NCI-H82 treated with DMSO at 0.1 percent for 48 hours (cell line): ENCODE results near the gene DCC.

Experiments used
- DNase-seq: peaks from one replicate; lab custom pipeline; 2025; ENCODE audit not compliant: unreplicated experiment; lab: John Stamatoyannopoulos, UW

DCC gene

GRCh38 chr18:52791321-52791720, 451.3 kb downstream of the DCC start:
- DNase-seq: no peak

GRCh38 chr18:52812834-52813233, 472.8 kb downstream of the DCC start:
- DNase-seq: no peak

- no peak for DNase-seq
Measured at GRCh38 chr18:52813635-52814416, 473.8 kb downstream of the DCC start.

- DNase-seq: no peak
Measured at GRCh38 chr18:52815651-52816050, 475.7 kb downstream of the DCC start.

GRCh38 chr18:52816121-52816520, 476.1 kb downstream of the DCC start:
- no peak for DNase-seq

DNA sequence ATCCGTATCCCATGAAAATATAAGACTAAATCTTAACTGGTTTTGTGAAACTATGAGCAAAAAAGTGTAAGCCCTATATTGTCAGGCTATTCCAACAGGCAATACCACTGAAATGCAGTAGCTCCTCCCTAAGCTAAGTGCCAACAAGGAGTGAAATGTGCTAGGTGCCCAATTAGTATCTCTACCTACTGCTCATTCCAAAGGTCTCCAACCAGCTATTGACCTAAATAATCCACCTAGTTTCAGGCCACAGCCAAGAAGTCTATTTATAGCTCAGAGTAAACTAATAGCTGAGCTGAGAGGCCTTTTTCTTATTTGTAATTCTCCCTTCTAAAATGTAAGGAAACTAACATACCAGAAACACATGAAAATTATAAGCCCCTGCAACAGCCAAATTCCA, 482.2 kb downstream of the DCC start:
- no peak for DNase-seq

DNA sequence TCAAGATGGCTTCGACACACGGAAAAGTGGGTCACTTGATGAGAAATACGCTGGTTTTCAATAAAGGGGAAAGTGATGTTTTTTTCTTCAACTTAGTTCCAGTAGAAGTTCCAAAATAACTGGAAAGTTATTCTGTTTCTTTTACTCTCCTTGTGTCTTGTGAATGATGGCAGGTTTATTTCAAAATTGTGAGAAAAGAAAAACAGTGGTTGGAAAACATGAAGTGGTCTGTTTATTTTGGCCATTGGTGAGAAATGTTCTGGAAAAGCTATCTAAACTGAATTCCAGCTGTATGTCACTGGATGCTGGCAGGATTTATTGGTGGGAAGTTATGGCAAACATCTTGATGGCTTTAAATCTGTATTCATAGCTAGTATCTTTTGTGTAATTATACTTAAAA, 484.1 kb downstream of the DCC start:
- no peak for DNase-seq

GRCh38 chr18:52826994-52827393, 487.0 kb downstream of the DCC start:
- DNase-seq: no peak

DNA sequence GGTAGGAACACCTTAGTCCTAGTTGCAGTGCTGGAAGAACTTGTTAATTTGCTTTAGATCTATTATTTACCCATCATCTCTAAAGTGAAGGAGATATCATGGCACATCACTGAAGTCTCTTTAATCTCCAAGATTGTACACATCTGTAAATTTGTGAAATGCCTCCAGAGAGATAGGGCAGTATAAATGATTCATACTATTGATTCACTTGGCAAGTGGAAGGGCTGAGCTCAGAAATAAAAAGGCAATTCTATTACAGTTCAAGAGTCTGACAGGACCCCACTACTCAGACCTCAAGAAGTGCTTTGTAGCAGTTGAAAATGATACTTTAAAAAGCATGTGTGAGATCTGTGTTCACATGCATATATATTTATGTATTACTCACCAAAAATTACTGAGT, 489.3 kb downstream of the DCC start:
- DNase-seq: no peak

DNA sequence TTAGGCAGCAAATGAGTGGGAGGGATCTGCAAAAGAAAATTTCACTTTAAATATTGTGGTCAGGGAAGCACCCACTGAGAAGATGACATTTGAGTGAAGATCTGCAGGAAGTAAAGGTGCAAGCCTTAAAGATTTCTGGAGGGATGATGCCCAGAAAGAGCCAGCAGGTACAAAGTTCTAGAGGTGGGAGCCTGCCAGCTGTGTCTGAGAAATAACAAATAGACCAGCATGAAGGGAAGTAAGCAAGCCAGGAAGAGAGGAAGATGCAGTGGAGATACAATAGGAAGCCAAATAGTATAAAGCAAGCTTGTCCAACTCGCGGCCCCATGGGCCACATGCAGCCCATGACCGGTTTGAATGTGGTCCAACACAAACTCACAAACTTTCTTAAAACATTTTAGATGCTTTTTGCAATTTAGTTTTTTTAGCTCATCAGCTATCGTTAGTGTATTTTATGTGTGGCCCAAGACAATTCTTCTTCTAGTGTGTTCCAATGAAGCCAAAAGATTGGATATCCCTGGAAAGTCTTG, 489.9 kb downstream of the DCC start:
- no peak for DNase-seq

DNA sequence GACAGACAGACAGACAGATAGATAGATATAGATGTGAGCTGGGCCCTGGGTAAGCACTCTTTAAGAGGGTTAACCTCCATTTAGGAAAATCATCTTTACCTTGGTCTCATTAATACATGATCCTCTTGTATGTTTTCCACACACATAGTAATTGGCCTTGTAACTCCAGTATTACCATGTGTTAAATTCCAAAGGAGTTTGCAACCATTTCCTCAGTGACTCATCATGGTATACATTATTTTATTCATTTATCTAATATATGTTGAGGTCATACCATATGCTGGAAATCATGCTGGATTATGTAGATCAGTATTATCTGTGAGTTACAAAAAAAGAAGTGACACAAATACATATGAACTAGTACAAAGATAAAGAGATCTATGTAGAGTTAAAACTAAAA, 504.3 kb downstream of the DCC start:
- no peak for DNase-seq

GRCh38 chr18:52845036-52845435, 505.0 kb downstream of the DCC start:
- no peak for DNase-seq

DNA sequence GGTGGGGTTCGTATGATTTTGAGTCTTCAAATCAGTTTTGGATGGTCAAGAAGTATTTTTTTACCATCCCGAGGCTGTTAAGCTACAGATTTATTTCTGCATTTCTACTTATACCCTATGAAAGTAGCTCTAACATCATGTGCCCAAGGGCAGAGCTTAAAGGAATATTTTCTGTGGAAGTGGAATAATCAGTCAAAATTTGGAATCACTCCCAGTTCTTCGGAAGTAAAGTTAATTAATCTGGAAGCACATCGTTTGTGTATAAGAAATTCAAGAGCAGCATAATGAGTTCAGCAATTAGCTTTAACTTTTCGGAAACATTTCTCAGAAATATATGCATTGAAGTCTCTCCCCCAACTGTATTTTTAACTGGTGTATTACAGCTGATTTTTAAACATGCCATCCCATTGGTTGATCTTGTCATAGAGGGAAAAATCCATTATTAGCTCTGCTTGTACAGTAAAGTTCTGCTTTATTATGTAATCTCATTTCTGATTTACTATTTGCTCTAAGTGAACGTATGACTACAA, 510.1 kb downstream of the DCC start:
- DNase-seq: no peak

GRCh38 chr18:52861558-52861957, 521.6 kb downstream of the DCC start:
- DNase-seq: no peak

- DNase-seq: no peak
Measured at GRCh38 chr18:52869349-52869923, 529.4 kb downstream of the DCC start.

- DNase-seq: no peak
Measured at GRCh38 chr18:52869942-52870907, 530.2 kb downstream of the DCC start.

DNA sequence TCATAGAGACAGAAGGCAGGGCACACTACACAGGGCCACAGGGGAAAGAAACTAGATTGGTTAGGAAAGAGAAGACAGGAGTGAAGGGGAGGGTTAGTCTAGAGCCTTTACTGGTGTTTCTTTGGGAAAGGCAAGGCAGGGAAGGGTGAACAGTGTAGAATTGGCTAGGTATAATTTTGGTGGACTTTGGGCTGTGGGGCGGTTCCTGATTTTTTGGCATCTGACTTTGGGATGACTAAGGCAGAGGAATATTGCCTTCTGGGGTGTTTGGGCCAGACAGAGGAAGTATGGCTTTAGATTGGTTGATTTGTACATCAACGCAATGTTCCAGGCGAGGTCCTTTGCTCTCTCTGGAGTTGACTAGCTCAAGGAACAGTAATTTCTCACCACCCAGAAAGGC, 534.8 kb downstream of the DCC start:
- DNase-seq: no peak

- no peak for DNase-seq
Measured at GRCh38 chr18:52875725-52876124, 535.7 kb downstream of the DCC start.

GRCh38 chr18:52888014-52888413, 548.0 kb downstream of the DCC start:
- DNase-seq: no peak

DNA sequence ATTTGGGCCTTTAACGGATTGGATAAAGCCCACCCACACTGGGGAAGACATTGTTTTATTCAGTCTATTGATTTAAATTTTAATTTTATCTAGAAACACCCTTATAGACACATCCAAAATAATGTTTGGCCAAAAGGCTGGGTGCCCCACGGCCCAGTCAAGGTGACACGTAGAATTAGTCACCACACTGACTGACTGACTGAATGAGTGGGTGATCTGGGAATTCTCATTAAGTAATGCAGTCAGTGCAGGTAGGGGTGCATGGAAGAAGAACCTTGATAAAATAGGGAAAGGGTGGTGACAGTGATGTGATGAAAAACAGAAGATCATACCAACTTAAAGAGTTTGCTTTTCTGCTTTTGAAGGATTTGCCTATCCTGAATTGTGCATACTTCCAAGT, 554.8 kb downstream of the DCC start:
- DNase-seq: no peak
